ENCODE measurements around the gene GRHL1.

DNA sequence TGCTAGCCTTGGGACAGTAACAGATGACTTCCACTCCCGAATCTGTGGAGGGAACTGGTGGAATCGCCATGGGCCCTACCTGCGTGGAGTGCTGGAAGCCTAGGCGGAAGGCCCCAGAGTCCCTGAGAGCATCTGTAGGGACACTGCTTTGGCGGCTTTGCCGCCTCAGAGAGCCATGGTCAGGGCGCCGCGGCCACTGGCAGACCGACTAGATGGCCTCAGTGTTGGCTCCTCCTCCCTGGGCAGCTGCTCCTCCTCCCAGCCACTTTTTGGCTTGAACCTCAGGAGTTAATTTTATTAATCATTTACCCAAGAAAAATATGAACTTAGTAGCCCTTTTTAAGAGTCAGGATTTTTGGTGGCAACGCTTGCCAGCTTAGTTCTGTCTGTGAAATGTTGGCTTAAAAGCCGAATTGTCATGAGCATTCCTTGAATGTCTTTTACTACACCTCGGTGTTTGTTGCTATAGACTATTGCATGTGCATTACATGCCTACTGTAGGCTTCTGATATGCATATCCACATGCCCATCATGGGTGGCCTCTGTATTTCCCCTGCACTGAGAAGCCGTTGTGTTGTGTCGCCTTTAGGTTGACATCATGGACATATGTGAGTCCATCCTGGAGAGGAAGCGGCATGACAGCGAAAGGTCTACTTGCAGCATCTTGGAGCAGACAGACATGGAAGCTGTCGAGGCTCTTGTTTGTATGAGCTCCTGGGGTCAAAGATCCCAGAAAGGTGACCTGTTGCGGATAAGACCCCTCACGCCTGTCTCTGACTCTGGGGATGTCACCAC lies 94.3 kb downstream of the GRHL1 start:
- TF ChIP-seq CTCF (IDR thresholded peaks at IDR 0.05) (no peak), POLR2AphosphoS5 (IDR thresholded peaks at IDR 0.05; ENCODE audit: insufficient read depth in 1 of 2, low read depth in 1 of 2) (no peak)

All from vagina (tissue), 2 donors.